ENCODE results near the gene CALN1. TPM values are rescaled to one million over a fixed set of nuclear protein-coding genes. Genes with fewer than 3 reads are reported as not detected.

CALN1 gene
- polyA plus RNA-seq, 3 donors: under 0.01 TPM; not detected in 2

DNA sequence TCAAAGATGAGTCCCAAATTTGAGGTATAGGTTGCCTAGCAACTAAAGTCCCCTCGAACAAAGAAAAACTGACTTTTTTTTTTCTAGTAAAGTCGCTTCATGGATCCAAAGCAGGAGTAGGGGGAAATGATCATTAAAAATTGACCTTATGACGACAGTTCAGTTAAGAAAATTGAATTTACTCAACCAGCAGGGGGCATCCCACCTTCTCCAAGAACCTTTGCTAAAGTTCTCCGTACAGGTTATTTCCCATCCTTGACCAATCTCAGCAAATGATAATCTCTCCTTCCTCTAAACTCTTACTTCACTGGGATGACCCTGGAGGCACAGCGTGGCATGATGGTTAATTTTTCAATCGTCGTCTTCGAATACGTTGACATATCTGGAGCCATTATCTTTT is 228.3 kb downstream of the CALN1 start:
- H3K4me2 ChIP-seq (replicated peaks; ENCODE audit: extremely low read depth, low read length, poor library complexity, severe bottlenecking): no peak overlapping the region
- no peaks in the 10 kb centered on the region for H4K20me1 ChIP-seq (ENCODE audit: insufficient read depth, low read length)
- H3K27me3 Mint-ChIP-seq (ENCODE audit: low read depth in 3 of 3): no peaks in the 10 kb centered on the region
- intact Hi-C loops (cut with micrococcal nuclease): no loop called here
- H3K4me3 Mint-ChIP-seq: no peak overlapping the region
- no peaks in the 10 kb centered on the region for H3K27me3 ChIP-seq (ENCODE audit: control insufficient read depth in 2 of 2, insufficient read depth in 2 of 2, low read length in 2 of 2)
- no peak overlapping the region for H3K4me3 ChIP-seq (replicated peaks in 1 of 3; ENCODE audit: low read depth in 2 of 3, low read length in 3 of 3)
- no peak for DNase-seq
- H3K79me2 ChIP-seq (ENCODE audit: insufficient read depth, low read length): no peaks in the 10 kb centered on the region
- no peaks in the 10 kb centered on the region for H3K4me1 Mint-ChIP-seq
- no peaks in the 10 kb centered on the region for H3K36me3 Mint-ChIP-seq
- peaks cover 0 to 2% (median 0%) of the 10 kb centered on the region in 7 donors for H3K9me3 Mint-ChIP-seq
- WGBS (ENCODE audit: insufficient coverage): 90% methylated on average over 6 of the region's 9 CpGs
- H3K27ac ChIP-seq (ENCODE audit: low read depth in 1 of 2, low read length in 2 of 2): no peak overlapping the region
- H2AFZ ChIP-seq (ENCODE audit: insufficient read depth, low read depth, low read length, poor library complexity, severe bottlenecking): no peak overlapping the region
- no peak overlapping the region for H3K9ac ChIP-seq (ENCODE audit: insufficient read depth, low read length, poor library complexity, severe bottlenecking)
- peak; percentile 34 for TF ChIP-seq CTCF (IDR thresholded peaks at IDR 0.05)
- H3K4me1 ChIP-seq (ENCODE audit: control insufficient read depth in 1 of 2, insufficient read depth in 2 of 2, low read length in 2 of 2): no peaks in the 10 kb centered on the region
- H3K36me3 ChIP-seq (replicated peaks in 1 of 2; ENCODE audit: control insufficient read depth in 1 of 2, insufficient read depth in 2 of 2, low read length in 2 of 2): no peaks in the 10 kb centered on the region
- no peaks in the 10 kb centered on the region for H3K9me3 ChIP-seq (replicated peaks in 1 of 2; ENCODE audit: control insufficient read depth in 1 of 2, insufficient read depth in 1 of 2, low read length in 2 of 2)
- no peak overlapping the region for H3K27ac Mint-ChIP-seq

DNA sequence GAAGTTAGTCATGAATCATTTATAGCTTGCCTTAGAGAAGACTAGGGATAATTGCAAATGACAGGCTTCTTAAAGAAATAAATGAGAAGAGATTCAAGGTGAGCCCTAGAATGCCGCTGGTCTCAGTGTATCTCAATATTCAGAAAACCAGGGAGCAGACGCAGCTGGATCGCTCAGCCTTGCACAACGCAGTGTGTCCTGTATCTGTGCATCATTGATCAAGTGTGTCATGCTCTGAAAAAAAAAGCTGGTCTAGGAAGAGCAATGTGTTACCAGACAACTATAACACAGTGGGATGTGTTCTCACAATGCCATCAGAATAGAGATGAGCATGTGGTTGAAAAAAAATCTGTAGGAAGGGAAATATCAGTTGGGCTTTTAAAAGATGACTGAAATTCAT is 230.1 kb downstream of the CALN1 start:
- Histone ChIP-seq H3K36me3 (replicated peaks in 1 of 2; ENCODE audit: control insufficient read depth in 1 of 2, insufficient read depth in 2 of 2, low read length in 2 of 2) (no peaks in the 10 kb centered on the region), H3K27ac (ENCODE audit: low read depth in 1 of 2, low read length in 2 of 2) (no peak overlapping the region), H3K4me2 (replicated peaks; ENCODE audit: extremely low read depth, low read length, poor library complexity, severe bottlenecking) (no peak overlapping the region), H3K9me3 (replicated peaks in 1 of 2; ENCODE audit: control insufficient read depth in 1 of 2, insufficient read depth in 1 of 2, low read length in 2 of 2) (no peaks in the 10 kb centered on the region), H3K4me1 (ENCODE audit: control insufficient read depth in 1 of 2, insufficient read depth in 2 of 2, low read length in 2 of 2) (no peaks in the 10 kb centered on the region), H3K27me3 (ENCODE audit: control insufficient read depth in 2 of 2, insufficient read depth in 2 of 2, low read length in 2 of 2) (no peaks in the 10 kb centered on the region), H3K79me2 (ENCODE audit: insufficient read depth, low read length) (no peaks in the 10 kb centered on the region), H4K20me1 (ENCODE audit: insufficient read depth, low read length) (no peaks in the 10 kb centered on the region), H3K9ac (ENCODE audit: insufficient read depth, low read length, poor library complexity, severe bottlenecking) (no peak overlapping the region), H2AFZ (ENCODE audit: insufficient read depth, low read depth, low read length, poor library complexity, severe bottlenecking) (no peak overlapping the region), H3K4me3 (replicated peaks in 1 of 3; ENCODE audit: low read depth in 2 of 3, low read length in 3 of 3) (no peak overlapping the region)
- no peaks in the 10 kb centered on the region for H3K27me3 Mint-ChIP-seq (ENCODE audit: low read depth in 3 of 3)
- no peak for TF ChIP-seq CTCF (IDR thresholded peaks at IDR 0.05)
- no peaks in the 10 kb centered on the region for H3K4me1 Mint-ChIP-seq
- peaks cover 0 to 2% (median 0%) of the 10 kb centered on the region in 7 donors for H3K9me3 Mint-ChIP-seq
- 100% methylated on average over 4 of the region's 4 CpGs for WGBS (ENCODE audit: insufficient coverage)
- intact Hi-C loops (cut with micrococcal nuclease): no loop called here
- H3K36me3 Mint-ChIP-seq: no peaks in the 10 kb centered on the region
- H3K4me3 Mint-ChIP-seq: no peak overlapping the region
- DNase-seq: no peak
- no peak overlapping the region for H3K27ac Mint-ChIP-seq

All from CD14-positive monocyte (primary cell).